ENCODE results near the gene TTLL3. TPM values are rescaled to one million over a fixed set of nuclear protein-coding genes. Genes with fewer than 3 reads are reported as not detected.
A peak's percentile ranks its signal among the peaks of the same experiment; 100 is the strongest.

Gene TTLL3
- total RNA-seq, 1 experiment from 2014 or later = 14.6 TPM

DNA sequence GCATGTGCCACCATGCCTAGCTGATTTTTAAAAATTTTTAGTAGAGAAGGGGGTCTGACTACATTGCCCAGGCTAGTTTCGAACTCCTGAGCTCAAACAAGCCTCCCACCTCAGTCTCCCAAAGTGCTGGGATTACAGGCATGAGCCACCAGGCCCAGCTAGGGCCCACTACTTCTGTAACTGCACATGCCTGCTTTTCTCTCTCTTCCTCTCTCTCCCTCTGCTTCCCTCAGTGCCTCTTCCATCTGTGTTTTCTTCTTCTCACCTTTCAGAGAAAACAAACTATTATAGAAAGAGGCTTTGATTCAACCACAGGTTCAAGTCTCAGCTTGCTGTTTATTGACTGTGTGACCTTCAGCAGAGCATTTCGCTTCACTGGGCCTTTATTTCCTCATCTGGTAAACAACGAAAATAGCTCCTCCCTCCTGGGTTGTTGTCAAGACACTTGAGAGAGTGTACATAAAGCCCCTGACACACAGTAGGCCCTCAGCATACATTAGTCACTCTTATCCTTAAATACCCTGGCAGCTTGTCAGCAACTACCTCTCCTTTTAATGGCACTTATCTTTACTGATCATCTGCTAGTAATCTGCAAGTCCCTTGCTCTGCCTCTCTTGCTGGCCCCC is 28.0 kb upstream of the TTLL3 start:
- no peak overlapping the region for H3K4me3 Mint-ChIP-seq (ENCODE audit: unreplicated experiment)
- BruUV-seq (replicated peaks) = no TSS peak
- intact Hi-C loops (cut with micrococcal nuclease) = no loop called here
- POLR2A ChIA-PET = interaction anchor here (0.6 to 2.3 kb wide), 6 partner anchors 10 to 534 kb away, joined by 3 to 7 read pairs (median 3); partner anchors contain the start of genes ARPC4 and TADA3
- H3K4me1 Mint-ChIP-seq (ENCODE audit: insufficient read depth, unreplicated experiment) = peaks cover 16% of the 10 kb centered on the region
- no peak overlapping the region for H3K27ac Mint-ChIP-seq (ENCODE audit: low read depth, unreplicated experiment)
- no peaks in the 10 kb centered on the region for H3K9me3 Mint-ChIP-seq (ENCODE audit: unreplicated experiment)
- no peak for DNase-seq (ENCODE audit: unreplicated experiment)
- peaks cover 30% of the 10 kb centered on the region for H3K36me3 Mint-ChIP-seq (ENCODE audit: insufficient read depth, unreplicated experiment)
- no peak for TF ChIP-seq CTCF (IDR thresholded peaks at IDR 0.05; ENCODE audit: unreplicated experiment)
- CTCF ChIA-PET = interaction anchor here (0.7 to 1.2 kb wide), 5 partner anchors 67 to 501 kb away, joined by 3 to 4 read pairs (median 3); partner anchors contain the start of gene CRELD1
- H3K27me3 Mint-ChIP-seq (ENCODE audit: insufficient read depth, unreplicated experiment) = no peaks in the 10 kb centered on the region

DNA sequence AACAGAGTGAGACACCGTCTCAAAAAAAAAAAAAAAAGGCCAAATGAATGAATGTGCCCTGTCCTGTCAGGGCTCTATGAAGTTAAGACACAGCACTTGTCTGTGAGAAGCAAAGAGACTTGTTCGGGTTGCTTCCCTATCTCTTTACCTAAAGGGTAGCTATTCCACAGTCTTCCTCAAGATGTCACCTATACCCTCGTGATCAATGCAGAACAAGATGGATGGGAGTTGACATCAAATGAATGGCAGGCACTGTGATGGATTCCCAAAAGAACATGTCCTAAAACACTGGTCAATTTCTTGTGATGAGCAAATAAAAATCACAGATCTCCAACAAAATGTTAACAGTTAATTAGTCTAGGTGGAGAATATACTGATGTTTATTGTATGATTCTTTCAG is 27.3 kb upstream of the TTLL3 start:
- POLR2A ChIA-PET = interaction anchor here (0.7 to 1.1 kb wide), 2 partner anchors 10 to 535 kb away, joined by 3 read pairs; partner anchors contain the start of gene ARPC4
- Mint-ChIP-seq H3K4me1 (ENCODE audit: insufficient read depth, unreplicated experiment) (peaks cover 13% of the 10 kb centered on the region), H3K27ac (ENCODE audit: low read depth, unreplicated experiment) (no peak overlapping the region), H3K36me3 (ENCODE audit: insufficient read depth, unreplicated experiment) (peaks cover 37% of the 10 kb centered on the region), H3K9me3 (ENCODE audit: unreplicated experiment) (no peaks in the 10 kb centered on the region), H3K4me3 (ENCODE audit: unreplicated experiment) (no peak overlapping the region), H3K27me3 (ENCODE audit: insufficient read depth, unreplicated experiment) (no peaks in the 10 kb centered on the region)
- CTCF ChIA-PET = interaction anchor here (0.7 to 1.0 kb wide), 3 partner anchors 11 to 294 kb away, joined by 3 read pairs; no protein-coding TSS in a partner anchor
- intact Hi-C loops (cut with micrococcal nuclease) = no loop called here
- BruUV-seq (replicated peaks) = no TSS peak
- TF ChIP-seq CTCF (IDR thresholded peaks at IDR 0.05; ENCODE audit: unreplicated experiment) = peak; percentile 12
- DNase-seq (ENCODE audit: unreplicated experiment) = peak; percentile 25

- H3K4me3 Mint-ChIP-seq (ENCODE audit: unreplicated experiment) = no peak overlapping the region
- H3K27me3 Mint-ChIP-seq (ENCODE audit: insufficient read depth, unreplicated experiment) = no peaks in the 10 kb centered on the region
- intact Hi-C loops (cut with micrococcal nuclease) = no loop called here
- H3K36me3 Mint-ChIP-seq (ENCODE audit: insufficient read depth, unreplicated experiment) = peaks cover 40% of the 10 kb centered on the region
- DNase-seq (ENCODE audit: unreplicated experiment) = no peak
- POLR2A ChIA-PET = no interaction called here
- CTCF ChIA-PET = interaction anchor here (0.7 kb wide), 1 partner anchor 919 kb away, joined by 6 read pairs; no protein-coding TSS in a partner anchor
- TF ChIP-seq CTCF (IDR thresholded peaks at IDR 0.05; ENCODE audit: unreplicated experiment) = no peak
- BruUV-seq (replicated peaks) = no TSS peak
- no peak overlapping the region for H3K27ac Mint-ChIP-seq (ENCODE audit: low read depth, unreplicated experiment)
- peaks cover 2% of the 10 kb centered on the region for H3K4me1 Mint-ChIP-seq (ENCODE audit: insufficient read depth, unreplicated experiment)
- H3K9me3 Mint-ChIP-seq (ENCODE audit: unreplicated experiment) = no peaks in the 10 kb centered on the region
These were observed 26.1 kb upstream of the TTLL3 start for GRCh38 chr3:9783954-9784353.

DNA sequence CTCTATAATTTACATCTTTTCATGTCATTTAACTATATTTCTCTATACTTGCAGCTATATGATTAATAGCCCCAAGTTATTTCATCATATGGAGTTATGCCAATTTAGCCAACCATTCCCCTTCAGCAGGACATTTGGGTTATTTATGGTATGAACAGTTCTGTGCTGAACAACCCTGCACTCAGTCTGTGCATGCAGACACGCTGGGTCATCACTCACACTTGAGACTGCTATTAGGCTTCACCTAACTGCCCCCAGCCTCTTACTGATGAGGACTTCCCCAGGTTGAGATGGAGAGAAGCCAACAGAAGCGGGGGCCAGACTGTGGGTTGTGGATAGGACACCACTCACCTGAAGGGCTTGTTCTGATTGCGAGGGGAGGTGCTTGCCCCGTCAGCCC is 25.1 kb upstream of the TTLL3 start:
- no peak for DNase-seq (ENCODE audit: unreplicated experiment)
- POLR2A ChIA-PET = interaction anchor here (0.5 to 1.4 kb wide), 3 partner anchors 8 to 35 kb away, joined by 3 to 6 read pairs (median 4); partner anchors contain the start of genes ARPC4, OGG1 and TTLL3
- intact Hi-C loops (cut with micrococcal nuclease) = no loop called here
- CTCF ChIA-PET = interaction anchor here (0.5 to 0.8 kb wide), 2 partner anchors 43 to 281 kb away, joined by 3 to 6 read pairs; no protein-coding TSS in a partner anchor
- H3K27me3 Mint-ChIP-seq (ENCODE audit: insufficient read depth, unreplicated experiment) = no peaks in the 10 kb centered on the region
- no peak overlapping the region for H3K27ac Mint-ChIP-seq (ENCODE audit: low read depth, unreplicated experiment)
- no TSS peak for BruUV-seq (replicated peaks)
- peaks cover 51% of the 10 kb centered on the region for H3K36me3 Mint-ChIP-seq (ENCODE audit: insufficient read depth, unreplicated experiment)
- no peak overlapping the region for H3K4me3 Mint-ChIP-seq (ENCODE audit: unreplicated experiment)
- TF ChIP-seq CTCF (IDR thresholded peaks at IDR 0.05; ENCODE audit: unreplicated experiment) = no peak
- no peaks in the 10 kb centered on the region for H3K9me3 Mint-ChIP-seq (ENCODE audit: unreplicated experiment)
- H3K4me1 Mint-ChIP-seq (ENCODE audit: insufficient read depth, unreplicated experiment) = peaks cover 1% of the 10 kb centered on the region
